Vagina (tissue), 2 donors: Measurements from ENCODE around the gene MED16. TPM values are rescaled to one million over a fixed set of nuclear protein-coding genes. Genes with fewer than 3 reads are reported as not detected.
"Not testable (repeated sequence)": the region's sequence is repeated elsewhere in the genome, so short reads cannot be mapped to it uniquely, and the experiment has no call there.

Source experiments
- DNase-seq, 2 donors: peaks; one replicate each; pipeline ENCODE4 v3.0.0-alpha.2; 2017; ENCODE audit errors: extremely low spot score in 2 of 2
- H3K27ac ChIP-seq: fragments of 200-600 bp; sonication (generic); one replicate; pipeline ENCODE4 v1.5.1; 2019
- H3K27me3 ChIP-seq: fragments of 200-600 bp; sonication (generic); one replicate; pipeline ENCODE4 v1.5.1; 2019
- H3K36me3 ChIP-seq, 2 donors: fragments of 200-600 bp; sonication (generic); one replicate each; pipeline ENCODE4 v1.5.1; 2017 to 2019
- H3K4me1 ChIP-seq: fragments of 200-600 bp; sonication (generic); one replicate; pipeline ENCODE4 v1.5.1; 2019
- H3K4me3 ChIP-seq, 2 donors: fragments of 200-600 bp; sonication (generic); 1 replicate in 1 of 2; 2 replicates in 1 of 2; pipeline ENCODE4 v1.5.1; 2016 to 2019
- H3K9me3 ChIP-seq: fragments of 200-600 bp; sonication (generic); one replicate; pipeline ENCODE4 v1.5.1; 2019
- CTCF ChIP-seq, 3 experiments: fragments of 450-650 bp in 2 of 3; fragments of 200-600 bp in 1 of 3; sonication (generic) in 1 of 3; IDR thresholded peaks; one replicate each; pipeline ENCODE4 v1.5.1; 2017 to 2019; ENCODE audit warnings: antibody characterized with exemption in 3 of 3, mild to moderate bottlenecking in 2 of 3, moderate library complexity in 2 of 3
- POLR2A ChIP-seq, 2 donors: fragments of 450-650 bp; IDR thresholded peaks; one replicate each; pipeline ENCODE4 v1.6.1; 2017; ENCODE audit warnings: antibody characterized with exemption in 2 of 2, mild to moderate bottlenecking in 2 of 2, moderate library complexity in 2 of 2
- POLR2AphosphoS5 ChIP-seq, 2 donors: sonication (generic); formaldehyde crosslinking; IDR thresholded peaks; one replicate each; pipeline ENCODE4 v1.9.0; 2017; ENCODE audit warnings: antibody characterized with exemption in 2 of 2, mild to moderate bottlenecking in 2 of 2, low read depth in 1 of 2; ENCODE audit not compliant: insufficient read depth in 1 of 2
- intact Hi-C: fragments of 100-400 bp; cut with DNase I; formaldehyde crosslinking; loops from one replicate; pipeline ENCODE4 v1.15.1; 2023
- total RNA-seq: library from RNA; depleted of rRNA; stranded (reverse); fragments of >200 nt; gene quantifications from one replicate; pipeline ENCODE4 v1.2.3, GENCODE V29; 2016

MED16 gene
- total RNA-seq, 1 donor from 2014 or later, result 46.9 TPM

GRCh38 chr19:881385-882071, 11.5 kb downstream of the MED16 start:
- no peak overlapping the region for H3K4me3 ChIP-seq
- TF ChIP-seq POLR2AphosphoS5 (IDR thresholded peaks at IDR 0.05; ENCODE audit: insufficient read depth in 1 of 2, low read depth in 1 of 2) (no peak), CTCF (IDR thresholded peaks at IDR 0.05) (no peak), POLR2A (IDR thresholded peaks at IDR 0.05) (no peak)
- H3K36me3 ChIP-seq, result peaks cover 3 to 74% of the 10 kb centered on the region in 2 donors
- DNase-seq, result no peak
- intact Hi-C loops, result no loop called here
- no peaks in the 10 kb centered on the region for H3K9me3 ChIP-seq
- no peaks in the 10 kb centered on the region for H3K4me1 ChIP-seq
- no peaks in the 10 kb centered on the region for H3K27me3 ChIP-seq
- H3K27ac ChIP-seq, result no peak overlapping the region

- no peak for DNase-seq
- Histone ChIP-seq H3K4me1 (no peaks in the 10 kb centered on the region), H3K4me3 (no peak overlapping the region), H3K36me3 (peaks cover 3 to 72% of the 10 kb centered on the region in 2 donors), H3K27ac (no peak overlapping the region), H3K27me3 (no peaks in the 10 kb centered on the region), H3K9me3 (no peaks in the 10 kb centered on the region)
- TF ChIP-seq POLR2AphosphoS5 (IDR thresholded peaks at IDR 0.05; ENCODE audit: insufficient read depth in 1 of 2, low read depth in 1 of 2), result no peak
- no peak for TF ChIP-seq POLR2A (IDR thresholded peaks at IDR 0.05)
- TF ChIP-seq CTCF (IDR thresholded peaks at IDR 0.05), result no peak
- intact Hi-C loops, result no loop called here
Observed at GRCh38 chr19:879711-880438, 13.1 kb downstream of the MED16 start.

DNA sequence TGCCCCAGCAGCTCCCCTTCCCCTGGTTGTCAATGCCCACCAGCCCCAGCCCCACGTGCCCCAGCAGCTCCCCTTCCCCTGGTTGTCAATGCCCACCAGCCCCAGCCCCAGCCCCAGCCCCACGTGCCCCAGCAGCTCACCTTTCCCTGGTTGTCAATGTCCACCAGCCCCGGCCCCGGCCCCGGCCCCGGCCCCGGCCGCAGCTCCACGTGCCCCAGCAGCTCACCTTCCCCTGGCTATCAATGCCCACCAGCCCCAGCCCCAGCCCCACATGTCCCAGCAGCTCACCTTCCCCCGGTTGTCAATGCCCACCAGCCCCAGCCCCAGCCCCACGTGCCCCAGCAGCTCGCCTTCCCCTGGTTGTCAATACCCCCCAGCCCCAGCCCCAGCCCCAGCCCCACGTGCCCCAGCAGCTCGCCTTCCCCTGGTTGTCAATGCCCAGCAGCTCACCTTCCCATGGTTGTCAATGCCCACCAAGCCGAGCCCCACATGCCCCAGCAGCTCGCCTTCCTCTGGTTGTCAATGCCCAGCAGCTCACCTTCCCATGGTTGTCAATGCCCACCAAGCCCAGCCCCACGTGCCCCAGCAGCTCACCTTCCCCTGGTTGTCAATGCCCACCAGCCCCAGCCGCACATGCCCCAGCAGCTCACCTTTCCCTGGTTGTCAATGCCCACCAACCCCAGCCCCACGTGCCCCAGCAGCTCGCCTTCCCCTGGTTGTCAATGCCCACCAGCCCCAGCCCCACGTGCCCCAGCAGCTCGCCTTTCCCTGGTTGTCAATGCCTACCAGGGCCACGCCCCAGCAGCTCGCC, 14.0 kb downstream of the MED16 start:
- H3K4me1 ChIP-seq, H3K4me3 ChIP-seq, H3K27ac ChIP-seq, intact Hi-C loops, H3K9me3 ChIP-seq, DNase-seq, H3K27me3 ChIP-seq: not testable (repeated sequence)
- H3K36me3 ChIP-seq, result peaks cover 3 to 65% of the 10 kb centered on the region in 2 donors

- intact Hi-C loops, H3K9me3 ChIP-seq, H3K4me3 ChIP-seq, H3K27ac ChIP-seq, H3K4me1 ChIP-seq, DNase-seq, H3K27me3 ChIP-seq: not testable (repeated sequence)
- H3K36me3 ChIP-seq, result peaks cover 3 to 62% of the 10 kb centered on the region in 2 donors
Observed at GRCh38 chr19:877992-878660, 14.9 kb downstream of the MED16 start.

DNA sequence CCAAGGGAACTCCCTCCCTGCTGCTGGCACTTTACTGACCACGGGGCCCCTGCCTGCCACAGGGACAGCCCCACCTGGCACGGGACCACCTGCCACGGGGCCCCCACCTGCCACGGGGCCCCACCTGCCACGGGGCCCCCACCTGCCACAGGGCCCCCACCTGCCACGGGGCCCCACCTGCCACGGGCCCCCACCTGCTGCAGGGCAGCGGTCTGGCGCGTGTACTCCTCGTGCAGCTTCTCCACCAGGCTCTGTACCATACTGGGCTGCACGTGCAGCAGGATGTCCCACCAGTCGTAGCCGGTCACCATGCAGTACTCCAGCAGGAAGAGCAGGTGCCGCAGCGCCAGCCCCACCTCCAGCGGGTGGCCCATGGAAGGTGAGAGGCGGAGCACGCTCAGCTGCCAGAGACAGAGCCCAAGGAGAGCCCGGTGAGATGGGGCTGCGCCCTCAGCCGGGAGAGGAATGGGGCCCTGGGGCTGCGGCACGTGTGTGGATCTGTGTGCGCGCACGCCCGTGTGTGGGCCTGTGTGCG, 16.1 kb downstream of the MED16 start:
- no peak for DNase-seq
- Histone ChIP-seq H3K4me3 (no peak overlapping the region), H3K27ac (no peak overlapping the region), H3K9me3 (no peaks in the 10 kb centered on the region), H3K4me1 (peaks cover 9% of the 10 kb centered on the region), H3K27me3 (no peaks in the 10 kb centered on the region), H3K36me3 (peaks cover 3 to 50% of the 10 kb centered on the region in 2 donors)
- intact Hi-C loops, result no loop called here
- TF ChIP-seq CTCF (IDR thresholded peaks at IDR 0.05) (no peak), POLR2AphosphoS5 (IDR thresholded peaks at IDR 0.05; ENCODE audit: insufficient read depth in 1 of 2, low read depth in 1 of 2) (peak in 1 of 2 donors; percentile 41)
